ENCODE measurements around the gene ANGPTL2.

- TF ChIP-seq POLR2A (IDR thresholded peaks at IDR 0.05; ENCODE audit: low read depth, low read length): no peak
- no peak for TF ChIP-seq POLR2AphosphoS5 (IDR thresholded peaks at IDR 0.05; ENCODE audit: low read depth, low read length)
- no peak for TF ChIP-seq TAF1 (IDR thresholded peaks at IDR 0.05; ENCODE audit: low read depth, low read length)
- TF ChIP-seq SPI1 (IDR thresholded peaks at IDR 0.05; ENCODE audit: low read depth, low read length): no peak
- no peak for TF ChIP-seq PAX5 (IDR thresholded peaks at IDR 0.05; ENCODE audit: insufficient read depth, low read length, severe bottlenecking)
Observed at GRCh38 chr9:127119320-127119709, 3.1 kb downstream of the ANGPTL2 start.
